Lower leg skin (tissue), 3 donors: ENCODE results near the gene TSC2.

ENCODE experiments used
- CTCF ChIP-seq, 3 donors: fragments of 450-650 bp; IDR thresholded peaks; one replicate each; pipeline ENCODE4 v1.5.1; 2016; ENCODE audit warnings: antibody characterized with exemption in 3 of 3, mild to moderate bottlenecking in 3 of 3, moderate library complexity in 2 of 3
- POLR2A ChIP-seq, 2 donors: fragments of 450-650 bp; IDR thresholded peaks; one replicate each; pipeline ENCODE4 v1.6.1; 2016 to 2017; ENCODE audit warnings: antibody characterized with exemption in 2 of 2, mild to moderate bottlenecking in 1 of 2, moderate library complexity in 1 of 2

GRCh38 chr16:2001035-2001434 lies 46.8 kb upstream of the TSC2 start:
- no peak for TF ChIP-seq POLR2A (IDR thresholded peaks at IDR 0.05)
- no peak for TF ChIP-seq CTCF (IDR thresholded peaks at IDR 0.05)
